Activated B cell treated with CpG ODN at 0.5 μM for 24 hours (primary cell): ENCODE measurements around the gene ZNF784. TPM values are rescaled to one million over a fixed set of nuclear protein-coding genes. Genes with fewer than 3 reads are reported as not detected.

ENCODE experiments used
- ATAC-seq: fragments of 200-7000 bp; cut with Tn5 transposase; one replicate; pipeline ENCODE4 v1.10.0; 2021; ENCODE audit warnings: low read depth, mild to moderate bottlenecking, moderate library complexity
- CTCF ChIA-PET: fragments of 350-600 bp; sonication (Branson Sonifier 250); formaldehyde crosslinking; loops from one replicate; lab custom pipeline; 2021; ENCODE audit warnings: antibody characterized with exemption; lab: Charles Lee
- POLR2A ChIA-PET: fragments of 350-600 bp; sonication (Branson Sonifier 250); formaldehyde crosslinking; loops from one replicate; lab custom pipeline; 2021; ENCODE audit warnings: antibody characterized with exemption; lab: Charles Lee
- DNase-seq: peaks from one replicate; pipeline ENCODE4 v3.0.0; 2022
- H3K27ac Mint-ChIP-seq: one replicate; pipeline ENCODE4 v1.8.0; 2020; ENCODE audit warnings: mixed read lengths
- H3K27me3 Mint-ChIP-seq: one replicate; pipeline ENCODE4 v1.8.0; 2021; ENCODE audit warnings: mixed read lengths
- H3K36me3 Mint-ChIP-seq: one replicate; pipeline ENCODE4 v1.8.0; 2021; ENCODE audit warnings: low read depth, mixed read lengths
- H3K4me1 Mint-ChIP-seq: one replicate; pipeline ENCODE4 v1.8.0; 2021; ENCODE audit warnings: mixed read lengths
- H3K4me3 Mint-ChIP-seq: one replicate; pipeline ENCODE4 v1.8.0; 2020; ENCODE audit warnings: mild to moderate bottlenecking, mixed read lengths
- H3K9me3 Mint-ChIP-seq: one replicate; pipeline ENCODE4 v1.8.0; 2020; ENCODE audit warnings: mixed read lengths
- CTCF ChIP-seq: fragments of 200-600 bp; IDR thresholded peaks from one replicate; pipeline ENCODE4 v1.8.0; 2022; ENCODE audit warnings: antibody characterized with exemption, mild to moderate bottlenecking
- intact Hi-C: fragments of 100-400 bp; cut with micrococcal nuclease; formaldehyde crosslinking; loops from one replicate; pipeline ENCODE4 v1.15.1; 2024
- total RNA-seq: library from RNA; stranded (reverse); gene quantifications from 2 replicates; pipeline ENCODE4 v1.2.3, GENCODE V29; 2022

ZNF784 gene
- total RNA-seq, 1 donor from 2014 or later = 8.9 TPM

GRCh38 chr19:55671054-55671378, 46.6 kb upstream of the ZNF784 start:
- no peak overlapping the region for H3K27ac Mint-ChIP-seq
- H3K9me3 Mint-ChIP-seq = no peaks in the 10 kb centered on the region
- H3K4me1 Mint-ChIP-seq = peaks cover 32% of the 10 kb centered on the region
- ATAC-seq = no peak
- intact Hi-C loops = no loop called here
- no peak for DNase-seq
- POLR2A ChIA-PET = interaction anchor here (0.9 to 1.8 kb wide), 2 partner anchors 16 to 28 kb away, joined by 4 to 10 read pairs; partner anchors contain the start of gene U2AF2
- peaks cover 76% of the 10 kb centered on the region for H3K36me3 Mint-ChIP-seq
- CTCF ChIA-PET = interaction anchor here (0.8 to 1.9 kb wide), 7 partner anchors 14 to 530 kb away, joined by 3 to 21 read pairs (median 5); partner anchors contain the start of gene U2AF2
- no peak overlapping the region for H3K4me3 Mint-ChIP-seq
- H3K27me3 Mint-ChIP-seq = no peaks in the 10 kb centered on the region
- TF ChIP-seq CTCF = no peak

- intact Hi-C loops = no loop called here
- ChIA-PET CTCF (interaction anchor here (0.8 to 1.9 kb wide), 6 partner anchors 13 to 529 kb away, joined by 3 to 21 read pairs (median 5); partner anchors contain the start of gene U2AF2), POLR2A (interaction anchor here (0.9 to 1.8 kb wide), 2 partner anchors 16 to 28 kb away, joined by 4 to 10 read pairs; partner anchors contain the start of gene U2AF2)
- TF ChIP-seq CTCF = no peak
- Mint-ChIP-seq H3K4me1 (peaks cover 27% of the 10 kb centered on the region), H3K27ac (no peak overlapping the region), H3K36me3 (peaks cover 78% of the 10 kb centered on the region), H3K4me3 (no peak overlapping the region), H3K9me3 (no peaks in the 10 kb centered on the region), H3K27me3 (no peaks in the 10 kb centered on the region)
- DNase-seq = no peak
- ATAC-seq = no peak
These were observed 46.1 kb upstream of the ZNF784 start for GRCh38 chr19:55670280-55671053.

- Mint-ChIP-seq H3K27ac (no peak overlapping the region), H3K4me3 (no peak overlapping the region), H3K4me1 (peaks cover 26% of the 10 kb centered on the region), H3K36me3 (peaks cover 81% of the 10 kb centered on the region), H3K27me3 (no peaks in the 10 kb centered on the region), H3K9me3 (no peaks in the 10 kb centered on the region)
- ChIA-PET CTCF (no interaction called here), POLR2A (no interaction called here)
- ATAC-seq (no peak), DNase-seq (no peak)
- intact Hi-C loops = no loop called here
- TF ChIP-seq CTCF = no peak
These were observed 45.3 kb upstream of the ZNF784 start for GRCh38 chr19:55669418-55670279.

- no peak for TF ChIP-seq CTCF
- ChIA-PET CTCF (interaction anchor here (1.6 kb wide), 1 partner anchor 36 kb away, joined by 4 read pairs; no protein-coding TSS in a partner anchor), POLR2A (interaction anchor here (0.5 to 2.2 kb wide), 2 partner anchors 12 to 34 kb away, joined by 5 to 7 read pairs; no protein-coding TSS in a partner anchor)
- ATAC-seq = no peak
- DNase-seq = no peak
- Mint-ChIP-seq H3K9me3 (no peaks in the 10 kb centered on the region), H3K27ac (no peak overlapping the region), H3K4me1 (peaks cover 22% of the 10 kb centered on the region), H3K27me3 (no peaks in the 10 kb centered on the region), H3K4me3 (no peak overlapping the region), H3K36me3 (peaks cover 85% of the 10 kb centered on the region)
- intact Hi-C loops = no loop called here
These were observed 44.4 kb upstream of the ZNF784 start for GRCh38 chr19:55668603-55669348.
